ENCODE measurements around the gene AP2B1. TPM values are rescaled to one million over a fixed set of nuclear protein-coding genes. Genes with fewer than 3 reads are reported as not detected.
"Not testable (repeated sequence)": the region's sequence is repeated elsewhere in the genome, so short reads cannot be mapped to it uniquely, and the experiment has no call there.

Gene AP2B1
- total RNA-seq, 1 experiment from 2014 or later = 195 TPM

GRCh38 chr17:35609831-35610230 lies 22.7 kb downstream of the AP2B1 start:
- no peak overlapping the region for H3K27ac Mint-ChIP-seq
- no peaks in the 10 kb centered on the region for H3K27me3 Mint-ChIP-seq (ENCODE audit: low read depth)
- TF ChIP-seq CREB1 (CRISPR knock-in tag; IDR thresholded peaks at IDR 0.05) (no peak), MXD4 (CRISPR knock-in tag; IDR thresholded peaks at IDR 0.05; ENCODE audit: borderline replicate concordance) (no peak), SMAD3 (CRISPR knock-in tag; IDR thresholded peaks at IDR 0.05; ENCODE audit: borderline replicate concordance) (no peak), ZNF423 (CRISPR knock-in tag; IDR thresholded peaks at IDR 0.05) (no peak), CREM (CRISPR knock-in tag; IDR thresholded peaks at IDR 0.05) (no peak), AR (CRISPR knock-in tag; IDR thresholded peaks at IDR 0.05) (no peak), AFF4 (CRISPR knock-in tag; IDR thresholded peaks at IDR 0.05; ENCODE audit: borderline replicate concordance) (no peak), ZNF219 (CRISPR knock-in tag; IDR thresholded peaks at IDR 0.05; ENCODE audit: borderline replicate concordance) (no peak), ZSCAN18 (CRISPR knock-in tag; IDR thresholded peaks at IDR 0.05) (no peak)
- DNase-seq (ENCODE audit: low spot score) (no peak), ATAC-seq (no peak)
- H3K36me3 Mint-ChIP-seq = peaks cover 41% of the 10 kb centered on the region
- no peaks in the 10 kb centered on the region for H3K9me3 Mint-ChIP-seq
- H3K4me3 Mint-ChIP-seq = no peak overlapping the region
- CTCF ChIA-PET = no interaction called here
- POLR2A ChIA-PET = no interaction called here
- no peaks in the 10 kb centered on the region for H3K4me1 Mint-ChIP-seq

- peaks cover 37% of the 10 kb centered on the region for H3K36me3 Mint-ChIP-seq
- ChIA-PET CTCF (interaction anchor here (0.7 to 2.6 kb wide), 2 partner anchors 56 to 153 kb away, joined by 3 to 12 read pairs; no protein-coding TSS in a partner anchor), POLR2A (interaction anchor here (0.7 kb wide), 1 partner anchor 82 kb away, joined by 4 read pairs; no protein-coding TSS in a partner anchor)
- H3K27ac Mint-ChIP-seq; DNase-seq (ENCODE audit: low spot score); H3K9me3 Mint-ChIP-seq; H3K4me1 Mint-ChIP-seq; H3K27me3 Mint-ChIP-seq (ENCODE audit: low read depth); ATAC-seq; H3K4me3 Mint-ChIP-seq: not testable (repeated sequence)
Observed at GRCh38 chr17:35610746-35611145, 23.6 kb downstream of the AP2B1 start.

GRCh38 chr17:35612924-35613521 lies 25.9 kb downstream of the AP2B1 start:
- Mint-ChIP-seq H3K9me3 (no peaks in the 10 kb centered on the region), H3K4me1 (no peaks in the 10 kb centered on the region), H3K36me3 (peaks cover 23% of the 10 kb centered on the region), H3K4me3 (no peak overlapping the region), H3K27me3 (ENCODE audit: low read depth) (no peaks in the 10 kb centered on the region), H3K27ac (no peak overlapping the region)
- ATAC-seq = 0 out of 2 replicates have a peak, but pooled peaks have one; percentile 36
- ChIA-PET CTCF (interaction anchor here (0.7 to 3.5 kb wide), 20 partner anchors 11 to 258 kb away, joined by 3 to 89 read pairs (median 5); partner anchors contain the start of genes MMP28, RASL10B and TAF15), POLR2A (interaction anchor here (0.7 to 1.2 kb wide), 2 partner anchors 134 to 1404 kb away, joined by 3 read pairs; no protein-coding TSS in a partner anchor)
- peak; percentile 46 for DNase-seq (ENCODE audit: low spot score)
- TF ChIP-seq PRDM15 (CRISPR knock-in tag; IDR thresholded peaks at IDR 0.05) (no peak), NFATC4 (CRISPR knock-in tag; IDR thresholded peaks at IDR 0.05) (no peak), CBFB (CRISPR knock-in tag; IDR thresholded peaks at IDR 0.05; ENCODE audit: low read depth) (no peak), FOXJ3 (CRISPR knock-in tag; IDR thresholded peaks at IDR 0.05; ENCODE audit: borderline replicate concordance) (no peak), GABPB1 (CRISPR knock-in tag; IDR thresholded peaks at IDR 0.05) (no peak), NR2C2 (CRISPR knock-in tag; IDR thresholded peaks at IDR 0.05) (no peak)
